IMR-90 (cell line): ENCODE results near the gene GPAT3. TPM values are rescaled to one million over a fixed set of nuclear protein-coding genes. Genes with fewer than 3 reads are reported as not detected.

Source experiments
- ATAC-seq: fragments of 200-7000 bp; cut with Tn5 transposase; 2 replicates; pipeline ENCODE4 v1.9.1; 2020; ENCODE audit warnings: low read depth, mild to moderate bottlenecking, moderate library complexity
- BruUV-seq: library from RNA; stranded (reverse); fragments of 400-500 nt; replicated peaks from 2 replicates; lab custom pipeline; 2021; lab: Mats Ljungman, UMichigan
- CTCF ChIA-PET: fragments of 300-600 bp; formaldehyde crosslinking; extraction: SDS; loops from one replicate; lab custom pipeline; 2021; ENCODE audit warnings: antibody characterized with exemption; lab: Yijun Ruan, JAX
- POLR2A ChIA-PET: fragments of 300-600 bp; sonication (Branson Sonifier 250); formaldehyde crosslinking; loops from one replicate; lab custom pipeline; 2022; ENCODE audit warnings: antibody characterized with exemption; ENCODE audit not compliant: unreplicated experiment; lab: Charles Lee
- DNase-seq: peaks from one replicate; pipeline ENCODE4 v3.0.0; 2013
- H2AFZ ChIP-seq: replicated peaks from 2 replicates; pipeline ENCODE3; 2013; ENCODE audit warnings: low read length, mild to moderate bottlenecking; ENCODE audit not compliant: poor library complexity
- H2AK5ac ChIP-seq: 2 replicates; pipeline ENCODE4 v1.6.1; 2013; ENCODE audit warnings: low read depth, low read length, inconsistent platforms
- H2AK9ac ChIP-seq: replicated peaks from 2 replicates; pipeline ENCODE3; 2013; ENCODE audit warnings: mild to moderate bottlenecking, low read depth, low read length, moderate library complexity; ENCODE audit not compliant: poor library complexity
- H2BK120ac ChIP-seq: 2 replicates; pipeline ENCODE4 v1.6.1; 2013; ENCODE audit warnings: low read depth, low read length, inconsistent platforms
- H2BK15ac ChIP-seq: 3 replicates; pipeline ENCODE4 v1.6.1; 2013; ENCODE audit warnings: low read depth, low read length, inconsistent platforms
- H2BK20ac ChIP-seq: 2 replicates; pipeline ENCODE4 v1.6.1; 2013; ENCODE audit warnings: low read depth, mild to moderate bottlenecking, inconsistent platforms, low read length, moderate library complexity
- H2BK5ac ChIP-seq: 2 replicates; pipeline ENCODE4 v1.6.1; 2013; ENCODE audit warnings: mild to moderate bottlenecking, low read depth, low read length, inconsistent platforms; ENCODE audit not compliant: poor library complexity, severe bottlenecking
- H3K14ac ChIP-seq: replicated peaks from 2 replicates; pipeline ENCODE4 v1.6.1; 2013; ENCODE audit warnings: low read depth, low read length, inconsistent platforms
- H3K18ac ChIP-seq: 2 replicates; pipeline ENCODE4 v1.6.1; 2013; ENCODE audit warnings: low read depth, low read length, control low read depth
- H3K23ac ChIP-seq: 2 replicates; pipeline ENCODE4 v1.6.1; 2013; ENCODE audit warnings: low read depth, low read length, inconsistent platforms
- H3K27ac ChIP-seq: 2 replicates; pipeline ENCODE4 v1.5.1; 2013; ENCODE audit warnings: mild to moderate bottlenecking, control low read depth, low read length; ENCODE audit not compliant: insufficient read depth
- H3K27me3 ChIP-seq: 2 replicates; pipeline ENCODE4 v1.6.1; 2013; ENCODE audit warnings: low read length; ENCODE audit not compliant: control insufficient read depth, insufficient read depth
- H3K36me3 ChIP-seq: 2 replicates; pipeline ENCODE4 v1.6.1; 2013; ENCODE audit warnings: low read length, mixed read lengths; ENCODE audit not compliant: control insufficient read depth, insufficient read depth
- H3K4ac ChIP-seq: 2 replicates; pipeline ENCODE4 v1.6.1; 2013; ENCODE audit warnings: low read depth, low read length, inconsistent platforms
- H3K4me1 ChIP-seq: 2 replicates; pipeline ENCODE4 v1.6.1; 2013; ENCODE audit warnings: low read length, mixed read lengths; ENCODE audit not compliant: control insufficient read depth, insufficient read depth
- H3K4me2 ChIP-seq: 2 replicates; pipeline ENCODE4 v1.6.1; 2013; ENCODE audit warnings: low read depth, mild to moderate bottlenecking, control low read depth, low read length, moderate library complexity
- H3K4me3 ChIP-seq: 2 replicates; pipeline ENCODE4 v1.5.1; 2013; ENCODE audit warnings: low read depth, mild to moderate bottlenecking, control low read depth, low read length, moderate library complexity; ENCODE audit not compliant: insufficient read depth
- H3K56ac ChIP-seq: 2 replicates; pipeline ENCODE4 v1.6.1; 2013; ENCODE audit warnings: low read length, inconsistent platforms; ENCODE audit not compliant: insufficient read depth; ENCODE audit errors: extremely low read depth
- H3K79me1 ChIP-seq, 2 experiments: 2 replicates each; pipeline ENCODE4 v1.6.1; 2013; ENCODE audit warnings: low read length in 2 of 2, inconsistent platforms in 1 of 2, low read depth in 1 of 2
- H3K9ac ChIP-seq: 2 replicates; pipeline ENCODE4 v1.6.1; 2013; ENCODE audit warnings: low read depth, low read length, control low read depth
- H3K9me1 ChIP-seq: 2 replicates; pipeline ENCODE4 v1.6.1; 2013; ENCODE audit warnings: low read length, inconsistent platforms; ENCODE audit not compliant: insufficient read depth
- H3K9me3 ChIP-seq: 2 replicates; pipeline ENCODE4 v1.6.1; 2013; ENCODE audit warnings: low read length; ENCODE audit not compliant: control insufficient read depth, insufficient read depth
- H4K20me1 ChIP-seq: 2 replicates; pipeline ENCODE4 v1.6.1; 2013; ENCODE audit warnings: low read length, inconsistent platforms; ENCODE audit not compliant: insufficient read depth
- H4K5ac ChIP-seq: 2 replicates; pipeline ENCODE4 v1.6.1; 2013; ENCODE audit warnings: mild to moderate bottlenecking, low read depth, low read length, control low read depth
- H4K8ac ChIP-seq, 2 experiments: 2 replicates each; pipeline ENCODE4 v1.6.1; 2013; ENCODE audit warnings: low read depth in 2 of 2, low read length in 2 of 2, control low read depth in 1 of 2, inconsistent platforms in 1 of 2
- H4K91ac ChIP-seq: 2 replicates; pipeline ENCODE4 v1.6.1; 2013; ENCODE audit warnings: low read depth, low read length, inconsistent platforms; ENCODE audit not compliant: insufficient read depth
- MAZ ChIP-seq: IDR thresholded peaks from 2 replicates; pipeline ENCODE4 v1.6.1; 2012; ENCODE audit warnings: low read depth, mild to moderate bottlenecking, low read length, improper control_type of control experiment, moderate library complexity, borderline replicate concordance
- WGBS, 2 experiments: methylation state at CpG; one replicate each; pipeline versions ENCODE4 v1.1.5 to v1.1.7; 2013; ENCODE audit warnings: missing lambda C conversion rate in 2 of 2; ENCODE audit not compliant: insufficient read length in 1 of 2; ENCODE audit errors: extremely low coverage in 2 of 2; 5-methylcytosine and 5-hydroxymethylcytosine counted together
- dilution Hi-C: fragments of 300-500 bp; cut with HindIII; formaldehyde crosslinking; loops from one replicate; pipeline ENCODE4 v1.14.3; 2018; ENCODE audit warnings: low sequenced_read_pairs; ENCODE audit not compliant: unreplicated experiment
- in situ Hi-C: fragments of 300-500 bp; cut with MboI; formaldehyde crosslinking; loops from 3 replicates; pipeline ENCODE4 v1.14.3; 2019; ENCODE audit warnings: low sequenced_read_pairs, inconsistent platforms, mixed read lengths
- intact Hi-C: fragments of 100-400 bp; cut with micrococcal nuclease; formaldehyde crosslinking; loops from 2 replicates; pipeline ENCODE4 v1.10.0; 2022
- polyA plus RNA-seq, 3 experiments: library from polyadenylated mRNA; depleted of rRNA; stranded (reverse); fragments of >200 nt; gene quantifications; 2 replicates each; pipeline ENCODE4 v1.2.3, GENCODE V29; 2012; ENCODE audit warnings: low replicate concordance in 1 of 3
- total RNA-seq: library from RNA; depleted of rRNA; stranded (reverse); fragments of >200 nt; gene quantifications from 2 replicates; pipeline ENCODE4 v1.2.3, GENCODE V29; 2012

Gene GPAT3
- total and polyA plus RNA-seq, 2 of the 4 experiments (the other 2 are of a cell fraction), result 1.3 to 2.9 TPM

GRCh38 chr4:83636930-83637329, 101.0 kb downstream of the GPAT3 start:
- intact Hi-C loops, result loop anchor here (10.0 kb wide), 1 partner anchor 102 kb away; the partner anchor contains the start of gene GPAT3
- H3K23ac ChIP-seq, result no peak overlapping the region
- no peak overlapping the region for H2BK15ac ChIP-seq
- no peak overlapping the region for H4K8ac ChIP-seq
- H3K4me3 ChIP-seq, result no peak overlapping the region
- H3K14ac ChIP-seq, result no peak overlapping the region
- H3K4me2 ChIP-seq, result no peak overlapping the region
- no peak overlapping the region for H3K4ac ChIP-seq
- H4K20me1 ChIP-seq, result no peaks in the 10 kb centered on the region
- ATAC-seq, result no peak
- no peak for TF ChIP-seq MAZ
- H3K18ac ChIP-seq, result no peak overlapping the region
- WGBS, 2 experiments, result no CpG with 5 or more reads among the region's 8 CpGs
- H3K56ac ChIP-seq, result no peak overlapping the region
- H2AK9ac ChIP-seq, result no peak overlapping the region
- H2AFZ ChIP-seq, result no peak overlapping the region
- H2AK5ac ChIP-seq, result no peak overlapping the region
- peaks cover 7% of the 10 kb centered on the region for H3K4me1 ChIP-seq
- no peak overlapping the region for H2BK5ac ChIP-seq
- BruUV-seq, result no TSS peak
- POLR2A ChIA-PET, result no interaction called here
- H4K91ac ChIP-seq, result no peak overlapping the region
- dilution Hi-C loops, result no loop called here
- no peaks in the 10 kb centered on the region for H3K79me1 ChIP-seq
- no peak overlapping the region for H2BK120ac ChIP-seq
- H3K9ac ChIP-seq, result no peak overlapping the region
- no peak overlapping the region for H2BK20ac ChIP-seq
- CTCF ChIA-PET, result no interaction called here
- H3K9me1 ChIP-seq, result no peaks in the 10 kb centered on the region
- no peak overlapping the region for H3K27ac ChIP-seq
- no peak overlapping the region for H4K5ac ChIP-seq
- H3K36me3 ChIP-seq, result no peaks in the 10 kb centered on the region
- no peaks in the 10 kb centered on the region for H3K9me3 ChIP-seq
- H3K27me3 ChIP-seq, result peaks cover 2% of the 10 kb centered on the region; the same call in 1 of the 2 replicates
- in situ Hi-C loops, result loop anchor here (5.0 to 10.0 kb wide), 2 partner anchors 125 to 272 kb away; no protein-coding TSS in a partner anchor
- no peak for DNase-seq
